G401.6 (cell line): ENCODE results near the gene MMP28.

Source experiments
- FAIRE-seq: peaks from 2 replicates; lab custom pipeline; 2012; peaks lifted over from hg19 to GRCh38; lab: Jason Lieb, UNC

MMP28 gene

DNA sequence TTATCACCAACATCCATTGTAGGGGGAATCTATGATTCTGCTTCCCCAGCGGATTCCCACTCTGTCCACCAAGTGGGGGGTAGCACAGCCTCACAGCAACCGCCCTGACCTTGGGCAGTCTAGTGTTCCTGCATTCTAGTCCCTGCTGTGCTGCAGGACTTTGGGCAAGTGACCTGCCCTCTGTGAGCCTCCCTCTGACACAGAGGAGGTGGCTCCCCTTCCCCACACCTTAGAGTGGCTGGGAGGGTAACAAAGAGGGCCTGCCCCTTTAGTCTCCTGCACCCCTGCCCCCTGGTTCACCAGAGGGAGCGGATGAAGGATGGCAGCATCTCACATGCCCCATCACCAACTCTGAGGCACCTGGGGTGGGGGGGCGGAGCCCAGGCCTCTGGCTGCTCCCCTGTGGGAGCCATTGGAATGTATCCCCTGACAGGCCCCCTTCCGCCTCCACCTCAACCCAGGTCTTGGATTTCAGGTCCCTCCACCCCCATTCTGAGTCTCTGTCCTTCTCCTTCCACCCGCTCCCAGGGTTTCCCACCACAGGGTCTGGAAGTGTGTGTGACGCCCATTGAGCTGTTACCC lies 52.5 kb downstream of the MMP28 start:
- FAIRE-seq: no peak

DNA sequence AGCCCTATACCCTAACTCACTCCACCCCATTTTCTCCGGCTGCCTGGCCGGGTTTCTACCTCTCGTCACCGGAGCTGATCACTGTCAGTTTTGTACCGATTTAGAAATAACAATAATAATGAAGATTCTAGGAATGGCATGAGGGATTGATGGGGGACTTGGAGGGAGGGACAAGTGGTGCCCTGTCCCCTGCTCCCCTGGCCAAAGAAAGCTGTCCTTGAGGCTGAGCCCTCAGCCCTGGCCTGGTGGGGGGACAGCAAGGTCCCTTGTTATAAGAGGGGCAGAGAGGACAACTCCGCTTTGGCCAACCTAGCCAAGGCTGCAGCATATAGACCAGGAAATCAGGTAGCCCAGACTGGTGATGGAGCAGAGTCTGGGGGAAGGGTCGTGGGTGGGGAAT lies 52.9 kb downstream of the MMP28 start:
- FAIRE-seq: no peak

DNA sequence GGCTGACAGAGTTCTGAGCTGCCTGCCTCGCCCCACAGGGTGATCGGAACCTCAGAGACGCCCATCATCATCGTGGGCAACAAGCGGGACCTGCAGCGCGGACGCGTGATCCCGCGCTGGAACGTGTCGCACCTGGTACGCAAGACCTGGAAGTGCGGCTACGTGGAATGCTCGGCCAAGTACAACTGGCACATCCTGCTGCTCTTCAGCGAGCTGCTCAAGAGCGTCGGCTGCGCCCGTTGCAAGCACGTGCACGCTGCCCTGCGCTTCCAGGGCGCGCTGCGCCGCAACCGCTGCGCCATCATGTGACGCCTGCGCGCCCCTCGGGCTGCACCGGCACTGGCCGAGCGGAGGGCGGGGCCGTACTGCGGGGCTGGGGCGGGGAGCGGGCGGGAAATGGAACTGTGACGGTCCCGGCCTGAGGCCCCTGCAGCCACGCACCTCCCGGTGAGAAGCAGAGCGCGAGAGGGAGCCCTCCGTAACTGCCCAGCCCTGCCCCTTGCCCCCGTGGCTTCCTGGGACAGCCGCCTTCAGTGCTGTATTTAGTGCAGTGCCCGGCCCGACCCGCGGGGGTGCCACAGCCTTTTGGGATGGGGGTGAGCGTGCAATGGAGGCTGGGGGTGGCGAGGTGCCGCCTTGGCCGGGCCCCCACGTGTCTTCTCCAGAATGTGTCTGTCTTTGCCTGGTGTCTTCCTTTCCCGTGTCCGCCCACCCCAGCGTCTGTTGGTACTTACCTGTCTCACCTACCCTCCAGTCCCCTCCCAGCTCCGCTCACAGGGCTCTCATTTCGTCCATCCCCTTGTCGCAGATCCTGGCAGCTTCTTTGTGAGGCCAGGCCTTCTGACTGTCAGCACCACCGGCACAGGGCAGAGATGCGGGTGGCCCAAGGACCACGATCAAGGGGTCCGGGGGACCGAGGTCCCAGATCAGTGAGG lies 54.2 kb downstream of the MMP28 start:
- FAIRE-seq: no peak

- no peak for FAIRE-seq
Observed at GRCh38 chr17:35740216-35740615, 55.2 kb downstream of the MMP28 start.

GRCh38 chr17:35738519-35739133 lies 56.8 kb downstream of the MMP28 start:
- no peak for FAIRE-seq

- no peak for FAIRE-seq
Observed at GRCh38 chr17:35736236-35736635, 59.2 kb downstream of the MMP28 start.

DNA sequence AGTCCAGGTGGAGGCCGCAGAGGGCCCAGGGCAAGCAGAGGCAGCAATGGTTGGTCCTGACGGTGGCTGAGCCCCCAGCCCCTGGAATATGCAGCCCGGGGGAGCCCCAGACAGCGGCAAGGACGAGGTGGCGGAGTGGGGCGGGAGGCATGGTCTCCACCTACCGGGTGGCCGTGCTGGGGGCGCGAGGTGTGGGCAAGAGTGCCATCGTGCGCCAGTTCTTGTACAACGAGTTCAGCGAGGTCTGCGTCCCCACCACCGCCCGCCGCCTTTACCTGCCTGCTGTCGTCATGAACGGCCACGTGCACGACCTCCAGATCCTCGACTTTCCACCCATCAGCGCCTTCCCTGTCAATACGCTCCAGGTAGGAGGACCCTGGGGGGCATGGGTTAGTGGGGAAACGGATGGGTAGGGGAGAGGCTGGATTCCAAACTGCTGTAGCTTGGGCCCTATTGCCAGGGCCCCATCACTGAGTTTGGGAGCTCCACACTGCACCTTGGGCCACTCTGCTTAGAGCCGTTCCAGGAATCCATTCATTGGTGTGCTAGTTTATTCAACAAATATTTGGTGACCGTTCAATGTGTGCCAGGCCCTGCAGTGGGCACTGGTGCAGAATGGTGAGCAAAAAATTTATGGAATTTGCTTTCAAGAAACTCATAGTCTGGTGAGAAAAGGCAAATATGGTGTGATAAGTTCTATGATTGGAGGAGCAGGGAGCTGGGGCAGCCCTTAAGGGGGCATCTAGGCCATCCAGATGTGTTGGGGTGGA lies 60.2 kb downstream of the MMP28 start:
- FAIRE-seq: no peak

DNA sequence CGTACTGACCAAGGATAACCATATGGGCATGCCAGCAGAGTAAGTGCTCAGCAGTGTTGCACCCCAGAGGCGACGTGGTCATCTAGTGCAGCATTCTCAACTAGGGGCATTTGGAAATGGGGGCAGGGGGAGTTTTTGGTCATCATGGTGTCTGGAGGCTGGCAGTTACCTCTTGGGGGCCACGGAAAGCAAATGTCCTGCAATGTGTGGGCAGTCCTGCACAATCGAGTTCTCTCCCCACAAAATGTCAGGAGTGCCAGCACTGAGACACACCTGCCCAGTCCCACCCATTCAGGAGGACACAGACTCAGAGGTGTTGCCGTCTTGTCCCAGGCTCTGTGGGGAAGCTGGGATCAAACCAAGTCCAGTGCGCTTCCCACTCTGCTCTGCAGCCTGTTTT lies 61.0 kb downstream of the MMP28 start:
- FAIRE-seq: no peak

DNA sequence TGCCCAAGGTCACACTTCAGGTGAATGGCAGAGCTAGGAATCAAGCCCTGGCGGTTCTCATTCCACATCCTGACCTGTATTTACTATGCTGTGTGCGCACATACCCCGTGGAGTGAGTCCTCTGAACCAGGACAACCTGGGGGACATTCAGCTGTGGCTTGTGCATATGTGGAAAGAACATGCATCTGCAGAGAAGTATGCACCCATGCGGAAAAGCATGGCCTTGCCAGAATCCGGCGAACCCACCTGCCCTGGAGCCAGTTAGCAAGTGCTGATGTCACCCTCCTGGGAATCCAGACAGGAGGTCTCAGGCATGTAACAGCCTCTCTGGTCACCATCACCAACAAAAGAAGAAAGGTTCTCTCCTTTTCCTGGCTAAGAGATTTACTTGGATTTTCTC lies 62.1 kb downstream of the MMP28 start:
- no peak for FAIRE-seq

GRCh38 chr17:35732806-35733136 lies 62.7 kb downstream of the MMP28 start:
- FAIRE-seq: no peak

GRCh38 chr17:35731917-35732805 lies 63.3 kb downstream of the MMP28 start:
- no peak for FAIRE-seq

DNA sequence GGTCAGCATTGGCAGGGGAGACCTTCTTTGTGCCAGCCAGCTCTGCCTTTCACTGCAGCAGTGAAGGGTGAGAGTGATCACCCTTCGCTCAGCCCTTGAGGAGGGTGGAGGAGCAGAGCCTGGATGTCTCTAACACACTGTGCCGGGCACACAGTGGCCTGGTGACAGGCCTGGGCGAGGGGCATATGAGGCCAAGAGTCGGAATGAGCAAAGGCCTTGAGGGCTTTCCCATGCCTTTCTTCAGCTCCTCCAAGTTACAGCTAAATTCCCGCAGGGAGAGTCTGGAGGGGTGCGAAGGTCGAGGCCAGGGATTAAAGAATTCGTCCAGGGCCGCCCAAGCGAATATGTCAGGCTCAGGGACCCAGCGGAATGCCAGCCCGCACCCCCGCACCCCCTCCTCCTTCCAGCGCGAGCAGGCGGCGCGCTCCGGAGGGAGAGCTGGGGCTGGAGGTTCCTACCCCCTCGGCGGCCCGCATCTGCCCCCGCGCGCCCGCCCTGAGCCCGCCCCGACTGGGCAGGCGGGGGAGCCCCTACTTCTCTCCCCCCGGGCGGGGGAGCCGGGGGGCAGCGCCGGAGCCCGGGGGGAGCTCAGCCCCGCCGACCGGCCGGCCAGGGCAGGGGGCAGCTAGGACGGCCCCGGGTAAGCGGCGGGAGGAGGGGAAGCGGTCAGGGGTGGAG lies 64.1 kb downstream of the MMP28 start, which contains the start of gene RASL10B:
RASL10B (plus strand) TSS at position 401 of the 678 bp plus-strand sequence. CDS start 3,546 bp downstream, outside the sequence.
- FAIRE-seq: no peak

DNA sequence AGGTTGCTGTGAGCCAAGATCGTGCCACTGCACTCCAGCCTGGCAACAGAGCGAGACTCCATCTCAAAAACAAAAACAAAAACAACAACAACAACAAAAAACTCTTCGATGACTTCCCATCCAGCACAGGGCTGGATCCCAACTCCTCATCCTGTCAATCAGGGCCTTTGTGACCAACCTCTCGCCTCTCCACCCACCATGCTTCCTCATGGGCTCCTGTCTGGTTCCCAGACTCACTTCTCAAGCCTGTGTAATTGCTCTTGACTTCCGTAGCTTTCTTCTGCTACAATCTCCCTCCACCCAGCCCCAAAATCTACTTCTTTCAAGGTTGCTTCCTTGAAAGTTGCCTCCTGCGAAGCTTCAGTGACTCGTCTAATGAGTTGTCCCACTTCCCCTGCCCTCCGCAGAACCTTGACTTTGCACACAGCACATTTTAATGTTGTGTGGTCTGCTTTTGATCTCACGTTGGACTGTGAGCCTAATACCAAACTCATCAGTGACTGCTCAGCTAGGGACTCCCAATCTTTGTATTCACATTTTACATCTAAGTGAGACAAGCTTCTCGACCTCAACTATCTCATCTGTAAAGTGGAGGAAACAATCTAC lies 64.9 kb downstream of the MMP28 start:
- no peak for FAIRE-seq

- FAIRE-seq: no peak
Observed at GRCh38 chr17:35729405-35729833, 66.0 kb downstream of the MMP28 start.

- FAIRE-seq: no peak
Observed at GRCh38 chr17:35728551-35728950, 66.9 kb downstream of the MMP28 start.

DNA sequence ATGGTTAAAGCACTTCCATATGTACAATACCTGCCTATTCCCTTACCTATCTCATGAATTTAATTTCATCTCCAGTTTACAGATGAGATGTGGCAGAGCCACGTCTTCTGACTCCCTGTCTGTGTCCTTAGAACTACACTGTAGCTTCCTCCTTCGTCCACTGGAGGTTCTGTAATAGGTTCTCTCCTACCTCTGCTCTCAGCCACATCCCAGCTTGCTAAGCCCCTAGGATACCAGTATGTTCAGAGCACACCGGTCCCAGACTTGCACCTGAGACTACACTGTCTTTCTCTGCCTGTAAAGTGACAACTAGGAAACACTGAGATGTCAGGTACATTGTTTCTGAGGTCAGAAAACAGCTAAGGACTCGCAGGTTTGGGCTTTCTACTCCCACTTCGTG lies 67.8 kb downstream of the MMP28 start:
- no peak for FAIRE-seq

- FAIRE-seq: no peak
Observed at GRCh38 chr17:35726953-35727460, 68.4 kb downstream of the MMP28 start.

- FAIRE-seq: no peak
Observed at GRCh38 chr17:35726127-35726952, 69.1 kb downstream of the MMP28 start.

DNA sequence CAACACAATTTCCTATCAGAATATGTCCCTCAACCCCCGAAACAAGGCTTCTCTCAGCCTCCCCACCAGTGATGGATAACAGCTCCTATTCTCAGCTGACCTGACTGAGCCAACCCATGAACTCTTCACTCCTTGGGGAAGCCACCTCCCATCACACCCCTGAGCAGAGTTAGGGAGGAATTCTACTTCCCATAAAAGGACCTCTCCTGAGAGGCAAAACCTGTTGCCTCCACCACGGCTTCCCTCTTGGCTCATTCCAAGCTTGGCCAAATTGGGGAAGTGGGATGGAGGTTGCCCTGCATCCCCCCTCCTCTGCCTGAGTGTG lies 69.7 kb downstream of the MMP28 start:
- no peak for FAIRE-seq

GRCh38 chr17:35725058-35725457 lies 70.4 kb downstream of the MMP28 start:
- FAIRE-seq: no peak
